GM12878 (cell line): ENCODE results near the gene LILRB3. TPM values are rescaled to one million over a fixed set of nuclear protein-coding genes. Genes with fewer than 3 reads are reported as not detected.

ENCODE experiments used
- ATAC-seq: fragments of 200-7000 bp; cut with Tn5 transposase; 3 replicates; pipeline ENCODE4 v1.9.1; 2020; ENCODE audit warnings: mild to moderate bottlenecking, moderate library complexity
- BruUV-seq: library from RNA; stranded (reverse); fragments of 400-500 nt; replicated peaks from 2 replicates; lab custom pipeline; 2021; lab: Mats Ljungman, UMichigan
- CTCF ChIA-PET: fragments of 300-600 bp; sonication (Branson Sonifier 250); formaldehyde crosslinking; extraction: SDS; loops from one replicate; lab custom pipeline; 2021; ENCODE audit warnings: inconsistent platforms; lab: Yijun Ruan, JAX
- POLR2A ChIA-PET: fragments of 350-600 bp; formaldehyde crosslinking; extraction: SDS; loops from one replicate; lab custom pipeline; 2021; ENCODE audit warnings: inconsistent platforms; lab: Charles Lee
- RAD21 ChIA-PET: fragments of 300-600 bp; sonication (Branson Sonifier 250); formaldehyde crosslinking; loops from one replicate; lab custom pipeline; 2023; ENCODE audit warnings: antibody characterized with exemption; ENCODE audit not compliant: unreplicated experiment; lab: Charles Lee
- SMC1A ChIA-PET: fragments of 300-600 bp; sonication (Branson Sonifier 250); formaldehyde crosslinking; loops from one replicate; lab custom pipeline; 2023; ENCODE audit not compliant: unreplicated experiment, uncharacterized antibody; lab: Charles Lee
- DNase-seq: peaks from one replicate; pipeline ENCODE4 v3.0.0-alpha.2; 2011; ENCODE audit warnings: low read depth, low spot score
- FAIRE-seq: peaks from 3 replicates; lab custom pipeline; 2011; peaks lifted over from hg19 to GRCh38; lab: Jason Lieb, UNC
- H2AFZ ChIP-seq: 2 replicates; pipeline ENCODE4 v1.6.0; 2011; ENCODE audit warnings: low read depth, low read length, control low read depth; ENCODE audit not compliant: control insufficient read depth
- H3K27ac ChIP-seq: 2 replicates; pipeline ENCODE4 v1.5.1; 2011; ENCODE audit warnings: control low read depth; ENCODE audit not compliant: control insufficient read depth, insufficient read depth
- H3K27me3 ChIP-seq, 2 experiments: replicated peaks in 1 of 2; 2 replicates each; pipeline versions ENCODE4 v1.6.0 to v1.6.1; 2011; ENCODE audit warnings: low read length in 1 of 2; ENCODE audit not compliant: control insufficient read depth in 2 of 2, insufficient read depth in 2 of 2
- H3K36me3 ChIP-seq, 2 experiments: 2 replicates each; pipeline ENCODE4 v1.5.1; 2011; ENCODE audit warnings: low read length in 1 of 2; ENCODE audit not compliant: control insufficient read depth in 2 of 2, insufficient read depth in 2 of 2
- H3K4me1 ChIP-seq: 2 replicates; pipeline ENCODE4 v1.6.1; 2011; ENCODE audit warnings: mild to moderate bottlenecking, low read length, moderate library complexity, mixed read lengths; ENCODE audit not compliant: control insufficient read depth, insufficient read depth
- H3K4me2 ChIP-seq: 2 replicates; pipeline ENCODE4 v1.6.0; 2011; ENCODE audit warnings: control low read depth; ENCODE audit not compliant: control insufficient read depth, insufficient read depth
- H3K4me3 ChIP-seq: fragments of 200-600 bp; sonication (generic); 2 replicates; pipeline ENCODE4 v1.5.1; 2016
- H3K79me2 ChIP-seq: 2 replicates; pipeline ENCODE4 v1.6.0; 2011; ENCODE audit warnings: low read length; ENCODE audit not compliant: control insufficient read depth, insufficient read depth
- H3K9ac ChIP-seq: 2 replicates; pipeline ENCODE4 v1.8.0; 2011; ENCODE audit warnings: low read length, control low read depth, mixed read lengths; ENCODE audit not compliant: control insufficient read depth, insufficient read depth
- H3K9me3 ChIP-seq: replicated peaks from 3 replicates; pipeline ENCODE4 v1.5.1; 2011; ENCODE audit warnings: mild to moderate bottlenecking, low read length; ENCODE audit not compliant: control insufficient read depth, insufficient read depth
- H4K20me1 ChIP-seq: 2 replicates; pipeline ENCODE4 v1.6.0; 2011; ENCODE audit not compliant: control insufficient read depth, insufficient read depth
- ATF7 ChIP-seq: fragments of 450-650 bp; IDR thresholded peaks from 2 replicates; pipeline ENCODE4 v1.6.1; 2016; ENCODE audit warnings: low read depth, mild to moderate bottlenecking
- BHLHE40 ChIP-seq, 2 experiments: fragments of 450-650 bp in 1 of 2; IDR thresholded peaks; 2 replicates each; pipeline ENCODE4 v1.6.1; 2011 to 2017; ENCODE audit warnings: low read depth in 2 of 2, borderline replicate concordance in 1 of 2, improper control_type of control experiment in 1 of 2, low read length in 1 of 2, mild to moderate bottlenecking in 1 of 2
- BMI1 ChIP-seq: fragments of 450-650 bp; IDR thresholded peaks from 2 replicates; pipeline ENCODE4 v1.6.1; 2016; ENCODE audit warnings: mild to moderate bottlenecking, moderate library complexity, borderline replicate concordance
- CREB1 ChIP-seq: IDR thresholded peaks from 2 replicates; pipeline ENCODE4 v1.6.1; 2012; ENCODE audit warnings: low read depth, mild to moderate bottlenecking, inconsistent platforms
- EZH2 ChIP-seq: IDR thresholded peaks from 2 replicates; pipeline ENCODE4 v1.6.1; 2012; ENCODE audit warnings: low read depth, mild to moderate bottlenecking, control low read depth, inconsistent platforms, low read length, borderline replicate concordance; ENCODE audit not compliant: control insufficient read depth
- FOXM1 ChIP-seq: IDR thresholded peaks from 2 replicates; pipeline ENCODE4 v1.6.1; 2012; ENCODE audit warnings: low read depth, mild to moderate bottlenecking, inconsistent platforms, low read length, moderate library complexity
- HDAC2 ChIP-seq: fragments of 200-600 bp; sonication (generic); IDR thresholded peaks from 2 replicates; pipeline ENCODE4 v1.6.1; 2017
- JUNB ChIP-seq: IDR thresholded peaks from 2 replicates; pipeline ENCODE4 v1.6.1; 2016; ENCODE audit warnings: antibody characterized with exemption, mild to moderate bottlenecking
- MTA2 ChIP-seq: fragments of 450-650 bp; IDR thresholded peaks from 2 replicates; pipeline ENCODE4 v1.6.1; 2016; ENCODE audit warnings: low read depth, mild to moderate bottlenecking, moderate library complexity
- NFYB ChIP-seq: IDR thresholded peaks from 2 replicates; pipeline ENCODE4 v1.6.1; 2011; ENCODE audit warnings: low read depth, mild to moderate bottlenecking, low read length, improper control_type of control experiment, moderate library complexity; ENCODE audit not compliant: insufficient read depth
- RFX5 ChIP-seq: IDR thresholded peaks from 2 replicates; pipeline ENCODE4 v1.6.1; 2011; ENCODE audit warnings: low read depth, low read length, improper control_type of control experiment
- STAT3 ChIP-seq: IDR thresholded peaks from 2 replicates; pipeline ENCODE4 v1.6.1; 2011; ENCODE audit warnings: low read depth, low read length, improper control_type of control experiment
- SUZ12 ChIP-seq: fragments of 200-600 bp; sonication (generic); IDR thresholded peaks from one replicate; pipeline ENCODE4 v1.6.1; 2018; ENCODE audit warnings: antibody characterized with exemption, mild to moderate bottlenecking; ENCODE audit not compliant: unreplicated experiment
- WRNIP1 ChIP-seq: IDR thresholded peaks from 2 replicates; pipeline ENCODE4 v1.6.1; 2011; ENCODE audit warnings: low read depth, low read length, improper control_type of control experiment, borderline replicate concordance
- ZBED1 ChIP-seq: IDR thresholded peaks from 2 replicates; pipeline ENCODE4 v1.6.1; 2016; ENCODE audit warnings: borderline replicate concordance
- ZNF622 ChIP-seq: fragments of 450-650 bp; IDR thresholded peaks from 2 replicates; pipeline ENCODE4 v1.6.1; 2017; ENCODE audit warnings: mild to moderate bottlenecking, inconsistent platforms
- WGBS: methylation state at CpG from one replicate; pipeline ENCODE4 v1.1.6; 2016; ENCODE audit warnings: low lambda C conversion rate; ENCODE audit not compliant: insufficient replicate concordance, insufficient coverage; ENCODE audit errors: missing lambda C conversion rate; 5-methylcytosine and 5-hydroxymethylcytosine counted together
- in situ Hi-C: fragments of 300-500 bp; cut with MboI; formaldehyde crosslinking; loops from 9 replicates; pipeline ENCODE4 v1.14.3; 2018; ENCODE audit warnings: mixed read lengths
- intact Hi-C: fragments of 100-400 bp; cut with micrococcal nuclease; formaldehyde crosslinking; loops from one replicate; pipeline ENCODE4 v1.14.2; 2022; ENCODE audit not compliant: unreplicated experiment
- polyA plus RNA-seq, 11 experiments: library from polyadenylated mRNA; depleted of rRNA in 4 of 11; unstranded in 6 of 11; stranded (reverse) in 5 of 11; fragments of >200 nt; fragmentation: Nextera tagmentation in 4 of 11; fragmentation: Illumina TruSeq in 1 of 11; extraction: Ambion mirVana in 4 of 11; extraction: Trizol in 1 of 11; gene quantifications; 1 replicate in 1 of 11; 2 replicates in 10 of 11; pipeline versions ENCODE4 v1.2.1 to v1.2.3, GENCODE V29; 2011 to 2016; ENCODE audit warnings: inconsistent platforms in 2 of 11, missing spikeins in 2 of 11, low read depth in 1 of 11
- total RNA-seq, 4 experiments: library from RNA; depleted of rRNA in 3 of 4; stranded (reverse); fragments of >200 nt in 3 of 4; fragmentation: Illumina TruSeq in 1 of 4; extraction: Trizol in 1 of 4; gene quantifications; 2 replicates each; pipeline versions ENCODE4 v1.2.1 to v1.2.3, GENCODE V29; 2013 to 2021
- TF ChIP-seq, protein P1 (sequence below): IDR thresholded peaks from 2 replicates; pipeline ENCODE4 v1.6.1; 2012; ENCODE audit warnings: low read depth, low read length, improper control_type of control experiment
- TF ChIP-seq, protein P2 (sequence below): fragments of 150-350 bp; IDR thresholded peaks from 2 replicates; pipeline ENCODE4 v1.6.1; 2014; ENCODE audit warnings: mild to moderate bottlenecking, low read depth, low read length

The LILRB3 gene
- total and polyA plus RNA-seq, 10 of the 15 experiments (the other 5 are each of a cell fraction or from before 2014, with no cell fraction given): 0.04 to 1.1 (median 0.18) TPM; not detected in 1

DNA sequence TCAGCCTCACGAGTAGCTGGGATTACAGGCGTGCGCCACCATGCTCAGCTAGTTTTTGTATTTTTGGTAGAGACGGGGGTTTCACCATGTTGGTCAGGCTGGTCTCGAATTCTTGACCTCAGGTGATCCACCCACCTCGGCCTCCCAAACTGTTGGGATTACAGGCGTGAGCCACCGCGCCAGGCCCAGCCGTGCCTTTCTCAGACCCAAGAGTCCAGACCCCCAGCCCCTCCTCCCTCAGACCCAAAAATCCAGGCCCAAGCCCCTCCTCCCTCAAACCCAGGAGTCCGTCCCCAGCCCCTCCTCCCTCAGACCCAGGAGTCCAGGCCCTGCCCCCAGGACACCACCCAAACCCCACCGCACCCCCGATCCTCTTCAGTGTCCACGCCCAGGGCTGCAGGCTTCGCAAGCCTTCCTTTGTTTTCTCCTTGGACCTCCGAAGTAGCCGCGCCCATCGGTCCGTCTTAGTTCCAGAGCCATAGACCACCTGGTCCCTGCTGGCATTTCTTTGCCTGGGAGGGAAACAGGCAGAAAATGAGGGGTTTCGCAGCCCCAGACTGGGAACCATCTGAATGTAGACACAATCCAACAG, 53.6 kb downstream of the LILRB3 start (continued):
- TF ChIP-seq SUZ12 (no peak), MTA2 (no peak), HDAC2 (no peak), ATF7 (no peak), RFX5 (no peak), STAT3 (no peak)

DNA sequence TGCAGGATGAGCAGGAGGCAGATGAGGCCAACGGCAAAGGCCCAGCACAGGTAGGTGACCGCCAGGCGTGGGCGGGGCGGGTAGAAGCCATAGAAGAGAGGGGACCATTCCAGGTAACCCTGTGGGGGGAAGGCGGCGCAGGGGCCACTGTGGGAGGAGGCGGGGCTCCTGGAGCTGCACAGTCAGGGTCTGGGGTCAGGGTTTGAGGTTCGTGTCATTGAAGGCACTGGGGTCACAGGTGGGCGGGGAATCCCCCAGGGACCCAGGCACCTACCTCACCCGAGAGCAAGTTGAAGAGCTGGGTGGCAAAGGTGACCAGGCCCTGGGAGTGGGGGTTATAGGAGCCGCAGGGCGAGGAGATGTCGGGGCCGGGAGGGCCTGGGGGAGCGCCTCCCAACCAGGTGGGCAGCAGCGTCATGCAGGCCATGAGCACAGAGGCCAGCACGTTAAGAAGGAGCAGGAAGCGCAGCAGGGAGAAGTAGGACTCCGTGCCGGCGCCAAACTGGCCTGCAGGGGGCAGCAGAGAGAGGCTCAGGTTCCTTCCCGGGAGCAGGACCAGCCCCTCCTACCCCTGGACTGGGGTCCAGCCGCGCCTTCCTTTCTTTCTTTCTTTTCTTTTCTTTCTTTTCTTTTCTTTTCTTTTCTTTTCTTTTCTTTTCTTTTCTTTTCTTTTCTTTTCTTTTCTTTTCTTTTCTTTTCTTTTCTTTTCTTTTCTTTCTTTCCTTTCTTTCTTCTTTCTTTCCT, 54.5 kb downstream of the LILRB3 start:
- in situ Hi-C loops: no loop called here
- no peaks in the 10 kb centered on the region for H3K79me2 ChIP-seq
- H3K4me2 ChIP-seq: peak overlapping the region; percentile 50; the same call in 1 of the 2 replicates
- SMC1A ChIA-PET: no interaction called here
- ATAC-seq: peak; percentile 98
- CTCF ChIA-PET: interaction anchor here (0.7 to 1.9 kb wide), 6 partner anchors 9 to 222 kb away, joined by 3 to 9 read pairs (median 4); partner anchors contain the start of gene LENG1
- DNase-seq: no peak
- no TSS peak for BruUV-seq
- H4K20me1 ChIP-seq: no peaks in the 10 kb centered on the region
- H3K27me3 ChIP-seq: no peaks in the 10 kb centered on the region
- POLR2A ChIA-PET: no interaction called here
- FAIRE-seq: peak; percentile 76
- H3K4me1 ChIP-seq: no peaks in the 10 kb centered on the region
- H3K4me3 ChIP-seq: no peak overlapping the region
- no peak overlapping the region for H3K9ac ChIP-seq
- H3K27ac ChIP-seq: no peak overlapping the region
- intact Hi-C loops: loop anchor here (1.0 kb wide), 1 partner anchor 63 kb away; no protein-coding TSS in a partner anchor
- peak overlapping the region; percentile 71 for H2AFZ ChIP-seq
- RAD21 ChIA-PET: interaction anchor here (1.2 kb wide), 1 partner anchor 99 kb away, joined by 3 read pairs; no protein-coding TSS in a partner anchor
- WGBS: 24% methylated on average over 23 of the region's 25 CpGs
- no peaks in the 10 kb centered on the region for H3K36me3 ChIP-seq
- no peaks in the 10 kb centered on the region; the same call in 2 of the 3 replicates for H3K9me3 ChIP-seq
- TF ChIP-seq JUNB: no peak
- no peak for TF ChIP-seq FOXM1
- TF ChIP-seq WRNIP1: no peak
- TF ChIP-seq BMI1: no peak
- no peak for TF ChIP-seq EZH2
- TF ChIP-seq BHLHE40 (IDR thresholded peaks at IDR 0.05; ENCODE audit: borderline replicate concordance in 1 of 2, low read depth in 2 of 2, low read length in 1 of 2): no peak
- TF ChIP-seq NFYB: no peak
- TF ChIP-seq, protein P1, sequence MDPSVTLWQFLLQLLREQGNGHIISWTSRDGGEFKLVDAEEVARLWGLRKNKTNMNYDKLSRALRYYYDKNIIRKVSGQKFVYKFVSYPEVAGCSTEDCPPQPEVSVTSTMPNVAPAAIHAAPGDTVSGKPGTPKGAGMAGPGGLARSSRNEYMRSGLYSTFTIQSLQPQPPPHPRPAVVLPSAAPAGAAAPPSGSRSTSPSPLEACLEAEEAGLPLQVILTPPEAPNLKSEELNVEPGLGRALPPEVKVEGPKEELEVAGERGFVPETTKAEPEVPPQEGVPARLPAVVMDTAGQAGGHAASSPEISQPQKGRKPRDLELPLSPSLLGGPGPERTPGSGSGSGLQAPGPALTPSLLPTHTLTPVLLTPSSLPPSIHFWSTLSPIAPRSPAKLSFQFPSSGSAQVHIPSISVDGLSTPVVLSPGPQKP: no peak
- TF ChIP-seq, protein P2, sequence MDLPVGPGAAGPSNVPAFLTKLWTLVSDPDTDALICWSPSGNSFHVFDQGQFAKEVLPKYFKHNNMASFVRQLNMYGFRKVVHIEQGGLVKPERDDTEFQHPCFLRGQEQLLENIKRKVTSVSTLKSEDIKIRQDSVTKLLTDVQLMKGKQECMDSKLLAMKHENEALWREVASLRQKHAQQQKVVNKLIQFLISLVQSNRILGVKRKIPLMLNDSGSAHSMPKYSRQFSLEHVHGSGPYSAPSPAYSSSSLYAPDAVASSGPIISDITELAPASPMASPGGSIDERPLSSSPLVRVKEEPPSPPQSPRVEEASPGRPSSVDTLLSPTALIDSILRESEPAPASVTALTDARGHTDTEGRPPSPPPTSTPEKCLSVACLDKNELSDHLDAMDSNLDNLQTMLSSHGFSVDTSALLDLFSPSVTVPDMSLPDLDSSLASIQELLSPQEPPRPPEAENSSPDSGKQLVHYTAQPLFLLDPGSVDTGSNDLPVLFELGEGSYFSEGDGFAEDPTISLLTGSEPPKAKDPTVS: no peak
- no peak for TF ChIP-seq ZNF622
- TF ChIP-seq CREB1: 0 out of 2 replicates have a peak, but pooled peaks have one; percentile 27
- no peak for TF ChIP-seq ZBED1
